ENCODE results near the gene CLCN5. TPM values are rescaled to one million over a fixed set of nuclear protein-coding genes. Genes with fewer than 3 reads are reported as not detected.

Gene CLCN5
- polyA plus RNA-seq, 2 of the 4 experiments (the other 2 are of a cell fraction) = 2.6 to 5.2 TPM

DNA sequence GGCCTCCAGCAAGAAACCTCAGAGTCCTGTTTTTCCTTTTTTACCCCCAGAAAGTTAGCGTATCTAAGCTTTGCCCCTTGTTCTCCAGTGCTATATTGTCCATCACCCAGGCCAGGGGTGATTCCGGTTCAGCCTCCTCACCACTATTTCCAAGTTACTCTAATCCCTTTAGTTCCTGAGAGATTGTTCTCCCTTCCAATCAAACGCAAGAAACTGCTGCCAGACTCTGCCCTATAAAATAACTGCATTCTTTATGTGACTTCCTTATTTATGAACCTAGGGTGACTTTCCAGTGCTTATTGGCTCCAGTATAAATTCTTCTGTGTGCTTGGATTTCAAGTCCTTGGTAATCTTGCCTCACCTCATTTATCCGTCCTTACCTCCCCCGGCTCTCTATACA is 65.7 kb downstream of the CLCN5 start:
- ChIA-PET POLR2A (no interaction called here), CTCF (no interaction called here)
- TF ChIP-seq FOSL2 (IDR thresholded peaks at IDR 0.05) = no peak
- TF ChIP-seq FOSL2 (CRISPR knock-in tag; IDR thresholded peaks at IDR 0.05) = no peak
- no peak for TF ChIP-seq CHD2 (IDR thresholded peaks at IDR 0.05; ENCODE audit: low read length, partially characterized antibody)
- no peak for TF ChIP-seq HDAC2 (IDR thresholded peaks at IDR 0.05)
- no peak for TF ChIP-seq SREBF2 (IDR thresholded peaks at IDR 0.05)
- TF ChIP-seq RNF2 (IDR thresholded peaks at IDR 0.05; ENCODE audit: borderline replicate concordance, low read depth) = no peak
- no peak for TF ChIP-seq EP300 (IDR thresholded peaks at IDR 0.05)
- no peak for TF ChIP-seq HEYL (CRISPR knock-in tag; IDR thresholded peaks at IDR 0.05)
- FAIRE-seq (no peak), ATAC-seq (no peak), DNase-seq (ENCODE audit: low read depth in 1 of 2, low spot score in 1 of 2) (no peak)
- H3K4me2 ChIP-seq = no peak overlapping the region
- 89% methylated on average over 5 of the region's 5 CpGs for WGBS (ENCODE audit: missing lambda C conversion rate)
- H3K27ac ChIP-seq = no peak overlapping the region
- no peaks in the 10 kb centered on the region for H3K9me3 ChIP-seq
- no peaks in the 10 kb centered on the region for H3K4me1 ChIP-seq
- H3K4me3 ChIP-seq = no peak overlapping the region

DNA sequence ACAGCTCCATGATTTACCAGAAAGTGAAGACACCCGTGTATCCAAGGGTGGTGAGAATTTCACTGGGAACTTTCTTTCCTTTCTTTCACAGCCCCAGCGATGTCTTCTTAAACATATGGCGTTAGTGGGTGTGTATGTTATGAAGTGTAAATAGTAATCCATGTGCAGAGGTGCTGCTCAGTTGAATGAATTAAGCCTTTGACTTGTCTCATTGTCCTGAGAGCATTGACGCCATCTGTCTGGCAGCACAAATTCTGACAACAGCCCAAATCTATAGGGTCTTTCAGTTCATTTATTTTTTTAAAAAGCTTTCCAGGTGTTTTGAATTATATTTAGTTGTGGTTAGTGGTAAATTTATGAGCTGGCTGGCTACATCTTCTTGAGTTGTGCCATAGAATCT is 69.4 kb downstream of the CLCN5 start:
- no peaks in the 10 kb centered on the region for H3K9me3 ChIP-seq
- POLR2A ChIA-PET = no interaction called here
- 72% methylated on average over 4 of the region's 4 CpGs for WGBS (ENCODE audit: missing lambda C conversion rate)
- no peak overlapping the region for H3K4me2 ChIP-seq
- no peak overlapping the region for H3K27ac ChIP-seq
- no peak for TF ChIP-seq EHF (CRISPR knock-in tag; IDR thresholded peaks at IDR 0.05)
- no peak for TF ChIP-seq FOXS1 (CRISPR knock-in tag; IDR thresholded peaks at IDR 0.05)
- no peak for TF ChIP-seq MAZ (IDR thresholded peaks at IDR 0.05; ENCODE audit: borderline replicate concordance, low read depth, low read length)
- TF ChIP-seq TFCP2L1 (CRISPR knock-in tag; IDR thresholded peaks at IDR 0.05) = no peak
- no peak for TF ChIP-seq TP53 (CRISPR knock-in tag; IDR thresholded peaks at IDR 0.05)
- no peak for TF ChIP-seq JUN (IDR thresholded peaks at IDR 0.05)
- no peak for FAIRE-seq
- H3K4me3 ChIP-seq = no peak overlapping the region
- peaks cover 7% of the 10 kb centered on the region; the same call in 1 of the 3 replicates for H3K4me1 ChIP-seq
- CTCF ChIA-PET = interaction anchor here (1.2 kb wide), 1 partner anchor 44 kb away, joined by 3 read pairs; no protein-coding TSS in a partner anchor
- no peak for ATAC-seq
- DNase-seq (ENCODE audit: low read depth in 1 of 2, low spot score in 1 of 2) = no peak

DNA sequence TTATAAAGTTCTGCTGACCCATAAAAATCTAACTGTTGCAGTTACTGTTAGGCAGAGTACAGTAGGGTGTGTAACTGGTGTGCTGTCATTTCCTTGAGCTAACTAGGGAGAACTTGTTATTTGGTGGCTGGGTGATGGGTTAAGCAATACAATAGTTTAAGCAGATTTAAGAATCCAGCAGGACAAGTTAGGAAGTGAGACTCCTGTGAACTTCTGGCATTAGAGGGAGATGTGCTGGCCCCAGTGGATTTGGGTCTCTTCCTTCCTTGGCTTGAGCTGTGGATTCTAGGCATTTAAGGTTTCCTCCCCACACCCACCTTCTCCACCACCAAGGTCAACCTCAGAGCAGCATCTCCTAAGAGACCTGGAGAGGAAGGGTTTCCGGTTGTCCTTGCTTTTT is 70.5 kb downstream of the CLCN5 start:
- DNase-seq (ENCODE audit: low read depth in 1 of 2, low spot score in 1 of 2) = no peak
- no peak overlapping the region for H3K27ac ChIP-seq
- ChIA-PET CTCF (interaction anchor here (1.2 kb wide), 1 partner anchor 43 kb away, joined by 3 read pairs; no protein-coding TSS in a partner anchor), POLR2A (no interaction called here)
- FAIRE-seq = no peak
- TF ChIP-seq, protein P1, sequence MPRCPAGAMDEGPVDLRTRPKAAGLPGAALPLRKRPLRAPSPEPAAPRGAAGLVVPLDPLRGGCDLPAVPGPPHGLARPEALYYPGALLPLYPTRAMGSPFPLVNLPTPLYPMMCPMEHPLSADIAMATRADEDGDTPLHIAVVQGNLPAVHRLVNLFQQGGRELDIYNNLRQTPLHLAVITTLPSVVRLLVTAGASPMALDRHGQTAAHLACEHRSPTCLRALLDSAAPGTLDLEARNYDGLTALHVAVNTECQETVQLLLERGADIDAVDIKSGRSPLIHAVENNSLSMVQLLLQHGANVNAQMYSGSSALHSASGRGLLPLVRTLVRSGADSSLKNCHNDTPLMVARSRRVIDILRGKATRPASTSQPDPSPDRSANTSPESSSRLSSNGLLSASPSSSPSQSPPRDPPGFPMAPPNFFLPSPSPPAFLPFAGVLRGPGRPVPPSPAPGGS (IDR thresholded peaks at IDR 0.05) = no peak
- TF ChIP-seq, protein P2, sequence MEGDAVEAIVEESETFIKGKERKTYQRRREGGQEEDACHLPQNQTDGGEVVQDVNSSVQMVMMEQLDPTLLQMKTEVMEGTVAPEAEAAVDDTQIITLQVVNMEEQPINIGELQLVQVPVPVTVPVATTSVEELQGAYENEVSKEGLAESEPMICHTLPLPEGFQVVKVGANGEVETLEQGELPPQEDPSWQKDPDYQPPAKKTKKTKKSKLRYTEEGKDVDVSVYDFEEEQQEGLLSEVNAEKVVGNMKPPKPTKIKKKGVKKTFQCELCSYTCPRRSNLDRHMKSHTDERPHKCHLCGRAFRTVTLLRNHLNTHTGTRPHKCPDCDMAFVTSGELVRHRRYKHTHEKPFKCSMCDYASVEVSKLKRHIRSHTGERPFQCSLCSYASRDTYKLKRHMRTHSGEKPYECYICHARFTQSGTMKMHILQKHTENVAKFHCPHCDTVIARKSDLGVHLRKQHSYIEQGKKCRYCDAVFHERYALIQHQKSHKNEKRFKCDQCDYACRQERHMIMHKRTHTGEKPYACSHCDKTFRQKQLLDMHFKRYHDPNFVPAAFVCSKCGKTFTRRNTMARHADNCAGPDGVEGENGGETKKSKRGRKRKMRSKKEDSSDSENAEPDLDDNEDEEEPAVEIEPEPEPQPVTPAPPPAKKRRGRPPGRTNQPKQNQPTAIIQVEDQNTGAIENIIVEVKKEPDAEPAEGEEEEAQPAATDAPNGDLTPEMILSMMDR (IDR thresholded peaks at IDR 0.05) = no peak
- TF ChIP-seq CHD4 (IDR thresholded peaks at IDR 0.05; ENCODE audit: borderline replicate concordance) = no peak
- TF ChIP-seq GATA3 (IDR thresholded peaks at IDR 0.05; ENCODE audit: borderline replicate concordance) = no peak
- TF ChIP-seq SREBF2 (IDR thresholded peaks at IDR 0.05) = no peak
- TF ChIP-seq NR3C1 (IDR thresholded peaks at IDR 0.05) = no peak
- TF ChIP-seq EHF (CRISPR knock-in tag; IDR thresholded peaks at IDR 0.05) = no peak
- TF ChIP-seq RFX5 (IDR thresholded peaks at IDR 0.05) = no peak
- no peak for TF ChIP-seq POLR2A (IDR thresholded peaks at IDR 0.05; ENCODE audit: low read length)
- TF ChIP-seq MYC (IDR thresholded peaks at IDR 0.05; ENCODE audit: borderline replicate concordance, low read length) = no peak
- no peak for TF ChIP-seq MAFK (IDR thresholded peaks at IDR 0.05; ENCODE audit: partially characterized antibody)
- TF ChIP-seq E2F6 (IDR thresholded peaks at IDR 0.05; ENCODE audit: borderline replicate concordance, low read depth) = no peak
- no peak for TF ChIP-seq HES2 (IDR thresholded peaks at IDR 0.05)
- no peak for TF ChIP-seq TFCP2L1 (CRISPR knock-in tag; IDR thresholded peaks at IDR 0.05)
- no peak for TF ChIP-seq CBX8 (IDR thresholded peaks at IDR 0.05)
- no peak for TF ChIP-seq RAD21 (conservative IDR thresholded peaks at IDR 0.05 in 1 of 2, IDR thresholded peaks at IDR 0.05 in 1 of 2)
- no peak for TF ChIP-seq FOSB (CRISPR knock-in tag; IDR thresholded peaks at IDR 0.05)
- no peak for TF ChIP-seq RCOR1 (IDR thresholded peaks at IDR 0.05; ENCODE audit: low read depth, low read length)
- no peak for TF ChIP-seq JUNB (IDR thresholded peaks at IDR 0.05)
- 95% methylated on average over 1 of the region's 1 CpG for WGBS (ENCODE audit: missing lambda C conversion rate)
- H3K4me2 ChIP-seq = no peak overlapping the region
- H3K4me3 ChIP-seq = no peak overlapping the region
- no peak for ATAC-seq
- no peaks in the 10 kb centered on the region for H3K9me3 ChIP-seq
- peaks cover 7% of the 10 kb centered on the region; the same call in 1 of the 3 replicates for H3K4me1 ChIP-seq

All from A549 (cell line).